Esophagus squamous epithelium (tissue), 4 donors: ENCODE results near the gene LAMB3.

ENCODE experiments used
- CTCF ChIP-seq, 6 experiments: fragments of 450-650 bp in 4 of 6; fragments of 200-600 bp in 2 of 6; sonication (generic) in 2 of 6; IDR thresholded peaks; one replicate each; pipeline ENCODE4 v1.5.1; 2016 to 2019; ENCODE audit warnings: antibody characterized with exemption in 6 of 6, mild to moderate bottlenecking in 4 of 6, moderate library complexity in 4 of 6
- POLR2A ChIP-seq, 4 donors: fragments of 450-650 bp; IDR thresholded peaks; one replicate each; pipeline ENCODE4 v1.6.1; 2017; ENCODE audit warnings: antibody characterized with exemption in 4 of 4, mild to moderate bottlenecking in 4 of 4, moderate library complexity in 3 of 4

DNA sequence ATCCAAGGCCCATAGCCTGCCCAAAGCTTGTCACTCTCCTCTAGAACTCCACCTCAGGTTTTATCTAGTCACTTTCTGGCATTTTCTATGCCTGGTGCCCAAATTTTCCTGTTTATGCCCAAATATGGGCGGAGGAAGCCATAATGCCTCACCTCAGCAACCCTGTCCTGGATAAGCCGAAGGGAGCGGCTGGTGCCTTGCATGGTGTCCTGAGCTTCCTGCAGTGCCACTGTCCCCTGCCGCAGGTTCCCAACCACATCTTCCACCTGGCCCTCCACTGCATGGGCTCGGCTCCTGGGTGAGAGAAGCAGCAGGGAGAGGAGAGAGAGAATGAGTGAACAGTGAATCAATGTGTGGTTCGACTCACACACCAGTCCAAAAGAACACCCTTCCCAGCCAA, 34.5 kb downstream of the LAMB3 start:
- TF ChIP-seq POLR2A (IDR thresholded peaks at IDR 0.05) = no peak
- no peak for TF ChIP-seq CTCF (IDR thresholded peaks at IDR 0.05)
